ENCODE results near the gene SEPTIN8.

The SEPTIN8 gene

GRCh38 chr5:132782101-132782500, 5.1 kb upstream of the SEPTIN8 start:
- DNase-seq (ENCODE audit: low read depth): peak; percentile 31

- no peak for DNase-seq (ENCODE audit: low read depth)
Measured at GRCh38 chr5:132781029-132781428, 4.0 kb upstream of the SEPTIN8 start.

GRCh38 chr5:132780577-132780976, 3.5 kb upstream of the SEPTIN8 start:
- no peak for DNase-seq (ENCODE audit: low read depth)

GRCh38 chr5:132779961-132780360, 2.9 kb upstream of the SEPTIN8 start:
- DNase-seq (ENCODE audit: low read depth): no peak

- no peak for DNase-seq (ENCODE audit: low read depth)
Measured at GRCh38 chr5:132778856-132779255, 1.8 kb upstream of the SEPTIN8 start.

- no peak for DNase-seq (ENCODE audit: low read depth)
Measured at GRCh38 chr5:132778129-132778528, 1.1 kb upstream of the SEPTIN8 start.

- DNase-seq (ENCODE audit: low read depth): no peak
Measured at GRCh38 chr5:132776938-132777208, 166 bp downstream of the SEPTIN8 start.

- no peak for DNase-seq (ENCODE audit: low read depth)
Measured at GRCh38 chr5:132776131-132776937, 705 bp downstream of the SEPTIN8 start.

GRCh38 chr5:132775476-132775961, 1.5 kb downstream of the SEPTIN8 start:
- DNase-seq (ENCODE audit: low read depth): no peak

- no peak for DNase-seq (ENCODE audit: low read depth)
Measured at GRCh38 chr5:132774896-132775295, 2.1 kb downstream of the SEPTIN8 start.

GRCh38 chr5:132774406-132774805, 2.6 kb downstream of the SEPTIN8 start:
- no peak for DNase-seq (ENCODE audit: low read depth)

GRCh38 chr5:132773601-132774355, 3.3 kb downstream of the SEPTIN8 start:
- DNase-seq (ENCODE audit: low read depth): no peak

GRCh38 chr5:132773114-132773513, 3.9 kb downstream of the SEPTIN8 start:
- DNase-seq (ENCODE audit: low read depth): no peak

- DNase-seq (ENCODE audit: low read depth): no peak
Measured at GRCh38 chr5:132772291-132773070, 4.6 kb downstream of the SEPTIN8 start.

GRCh38 chr5:132771503-132771998, 5.5 kb downstream of the SEPTIN8 start:
- DNase-seq (ENCODE audit: low read depth): no peak

- no peak for DNase-seq (ENCODE audit: low read depth)
Measured at GRCh38 chr5:132770476-132771159, 6.4 kb downstream of the SEPTIN8 start.

GRCh38 chr5:132768485-132768868, 8.6 kb downstream of the SEPTIN8 start:
- DNase-seq (ENCODE audit: low read depth): no peak

GRCh38 chr5:132767150-132767549, 9.9 kb downstream of the SEPTIN8 start:
- DNase-seq (ENCODE audit: low read depth): no peak

- DNase-seq (ENCODE audit: low read depth): no peak
Measured at GRCh38 chr5:132766806-132767055, 10.3 kb downstream of the SEPTIN8 start.

- DNase-seq (ENCODE audit: low read depth): no peak
Measured at GRCh38 chr5:132766020-132766805, 10.8 kb downstream of the SEPTIN8 start.

- no peak for DNase-seq (ENCODE audit: low read depth)
Measured at GRCh38 chr5:132765311-132766019, 11.6 kb downstream of the SEPTIN8 start.

All from non-pigmented ciliary epithelial cell (primary cell).